Measurements from ENCODE around the gene C3orf18. TPM values are rescaled to one million over a fixed set of nuclear protein-coding genes. Genes with fewer than 3 reads are reported as not detected.

The C3orf18 gene
- total RNA-seq, 4 donors from 2014 or later = 13.6 to 23.8 (median 18.9) TPM

GRCh38 chr3:50580683-50581458 is 13.3 kb upstream of the C3orf18 start:
- H3K27ac ChIP-seq (replicated peaks in 1 of 4) = no peak overlapping the region
- no peak overlapping the region for H3K4me3 ChIP-seq
- H3K9me3 ChIP-seq = no peaks in the 10 kb centered on the region
- H3K4me1 ChIP-seq = peaks cover 6 to 39% (median 9%) of the 10 kb centered on the region in 4 donors
- peaks cover 4 to 86% (median 48%) of the 10 kb centered on the region in 4 donors for H3K36me3 ChIP-seq
- no peak for DNase-seq (ENCODE audit: extremely low spot score)
- 85% methylated on average over 7 of the region's 9 CpGs for WGBS
- H3K27me3 ChIP-seq = no peaks in the 10 kb centered on the region
- intact Hi-C loops (cut with DNase I) = no loop called here
- no peak for TF ChIP-seq CTCF (IDR thresholded peaks at IDR 0.05)
- TF ChIP-seq POLR2A (IDR thresholded peaks at IDR 0.05; ENCODE audit: low read depth) = no peak
- no peak for TF ChIP-seq EP300 (IDR thresholded peaks at IDR 0.05)
- TF ChIP-seq POLR2AphosphoS5 (IDR thresholded peaks at IDR 0.05) = no peak

GRCh38 chr3:50577348-50577747 is 9.8 kb upstream of the C3orf18 start:
- Histone ChIP-seq H3K9me3 (no peaks in the 10 kb centered on the region), H3K4me1 (peaks cover 2 to 20% (median 3%) of the 10 kb centered on the region in 4 donors), H3K27ac (replicated peaks in 1 of 4) (no peak overlapping the region), H3K36me3 (peaks cover 4 to 97% (median 62%) of the 10 kb centered on the region in 4 donors), H3K4me3 (no peak overlapping the region), H3K27me3 (no peaks in the 10 kb centered on the region)
- no peak for DNase-seq (ENCODE audit: extremely low spot score)
- TF ChIP-seq POLR2AphosphoS5 (IDR thresholded peaks at IDR 0.05) = no peak
- no peak for TF ChIP-seq CTCF (IDR thresholded peaks at IDR 0.05)
- no peak for TF ChIP-seq EP300 (IDR thresholded peaks at IDR 0.05)
- no peak for TF ChIP-seq POLR2A (IDR thresholded peaks at IDR 0.05; ENCODE audit: low read depth)
- intact Hi-C loops (cut with DNase I) = no loop called here
- WGBS = 100% methylated on average over 2 of the region's 2 CpGs

GRCh38 chr3:50575372-50575771 is 7.8 kb upstream of the C3orf18 start:
- 73% methylated on average over 6 of the region's 6 CpGs for WGBS
- intact Hi-C loops (cut with DNase I) = no loop called here
- H3K27ac ChIP-seq (replicated peaks in 1 of 4) = no peak overlapping the region

GRCh38 chr3:50574444-50574831 is 6.9 kb upstream of the C3orf18 start:
- Histone ChIP-seq H3K4me1 (peaks cover 11 to 30% (median 24%) of the 10 kb centered on the region in 4 donors), H3K9me3 (no peaks in the 10 kb centered on the region), H3K36me3 (peaks cover 4 to 68% (median 46%) of the 10 kb centered on the region in 4 donors), H3K4me3 (no peak overlapping the region), H3K27ac (replicated peaks in 1 of 4) (no peak overlapping the region), H3K27me3 (no peaks in the 10 kb centered on the region)
- intact Hi-C loops (cut with DNase I) = loop anchor here (5.0 kb wide), 1 partner anchor 803 kb away; no protein-coding TSS in a partner anchor
- DNase-seq (ENCODE audit: extremely low spot score) = no peak
- TF ChIP-seq EP300 (IDR thresholded peaks at IDR 0.05) = no peak
- TF ChIP-seq CTCF (IDR thresholded peaks at IDR 0.05) = no peak
- TF ChIP-seq POLR2AphosphoS5 (IDR thresholded peaks at IDR 0.05) = no peak
- TF ChIP-seq POLR2A (IDR thresholded peaks at IDR 0.05; ENCODE audit: low read depth) = no peak
- no CpG with 5 or more reads among the region's 1 CpG for WGBS

More at GRCh38 chr3:50575372-50575771, 7.8 kb upstream of the C3orf18 start:
- TF ChIP-seq EP300 (IDR thresholded peaks at IDR 0.05) (no peak), POLR2AphosphoS5 (IDR thresholded peaks at IDR 0.05) (no peak), CTCF (IDR thresholded peaks at IDR 0.05) (no peak), POLR2A (IDR thresholded peaks at IDR 0.05; ENCODE audit: low read depth) (no peak)
- H3K27me3 ChIP-seq = no peaks in the 10 kb centered on the region
- H3K36me3 ChIP-seq = peaks cover 4 to 78% (median 53%) of the 10 kb centered on the region in 4 donors
- peaks cover 6 to 22% (median 16%) of the 10 kb centered on the region in 4 donors for H3K4me1 ChIP-seq
- no peak for DNase-seq (ENCODE audit: extremely low spot score)
- H3K4me3 ChIP-seq = no peak overlapping the region
- H3K9me3 ChIP-seq = no peaks in the 10 kb centered on the region

Measured in esophagus muscularis mucosa (tissue), 4 donors.